Right lobe of liver (tissue), 4 donors: Measurements from ENCODE around the gene PACRG.

Source experiments
- POLR2A ChIP-seq: fragments of 450-650 bp; IDR thresholded peaks from one replicate; pipeline ENCODE4 v1.6.1; 2017; ENCODE audit warnings: antibody characterized with exemption, mild to moderate bottlenecking
- TF ChIP-seq, protein P1 (sequence below), 4 donors: fragments of 200-600 bp in 3 of 4; fragments of 450-650 bp in 1 of 4; IDR thresholded peaks; one replicate each; pipeline versions ENCODE4 v1.5.1 to v1.8.0; 2016 to 2022; ENCODE audit warnings: antibody characterized with exemption in 4 of 4, mild to moderate bottlenecking in 2 of 4
- donor health status: DM: no; HTN: no; CAD: no.
- donor health status: DM: no; HTN: no; CAD: no.
- donor health status: DM: no; HTN: yes; CAD: no.

DNA sequence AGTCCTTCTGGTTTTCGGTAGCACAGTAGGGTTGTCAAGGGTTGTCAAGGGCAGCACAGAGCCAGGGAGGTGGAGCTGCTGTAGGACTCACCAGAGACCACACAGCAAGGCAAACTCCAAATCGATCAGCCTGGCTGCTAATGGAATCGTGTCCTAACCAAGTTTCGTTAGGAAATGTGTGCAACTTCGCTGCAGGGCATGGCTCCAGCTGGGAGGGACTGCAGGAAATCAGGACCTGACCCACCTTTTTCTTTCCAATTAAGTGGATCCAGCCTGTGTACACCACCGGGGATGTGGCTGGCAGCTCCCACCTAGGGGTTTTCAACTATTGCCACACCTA, 435.1 kb downstream of the PACRG start:
- TF ChIP-seq, protein P1, sequence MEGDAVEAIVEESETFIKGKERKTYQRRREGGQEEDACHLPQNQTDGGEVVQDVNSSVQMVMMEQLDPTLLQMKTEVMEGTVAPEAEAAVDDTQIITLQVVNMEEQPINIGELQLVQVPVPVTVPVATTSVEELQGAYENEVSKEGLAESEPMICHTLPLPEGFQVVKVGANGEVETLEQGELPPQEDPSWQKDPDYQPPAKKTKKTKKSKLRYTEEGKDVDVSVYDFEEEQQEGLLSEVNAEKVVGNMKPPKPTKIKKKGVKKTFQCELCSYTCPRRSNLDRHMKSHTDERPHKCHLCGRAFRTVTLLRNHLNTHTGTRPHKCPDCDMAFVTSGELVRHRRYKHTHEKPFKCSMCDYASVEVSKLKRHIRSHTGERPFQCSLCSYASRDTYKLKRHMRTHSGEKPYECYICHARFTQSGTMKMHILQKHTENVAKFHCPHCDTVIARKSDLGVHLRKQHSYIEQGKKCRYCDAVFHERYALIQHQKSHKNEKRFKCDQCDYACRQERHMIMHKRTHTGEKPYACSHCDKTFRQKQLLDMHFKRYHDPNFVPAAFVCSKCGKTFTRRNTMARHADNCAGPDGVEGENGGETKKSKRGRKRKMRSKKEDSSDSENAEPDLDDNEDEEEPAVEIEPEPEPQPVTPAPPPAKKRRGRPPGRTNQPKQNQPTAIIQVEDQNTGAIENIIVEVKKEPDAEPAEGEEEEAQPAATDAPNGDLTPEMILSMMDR (IDR thresholded peaks at IDR 0.05): no peak
- TF ChIP-seq POLR2A: no peak
